Measurements from ENCODE around the gene KRT82. TPM values are rescaled to one million over a fixed set of nuclear protein-coding genes. Genes with fewer than 3 reads are reported as not detected.

KRT82 gene
- total and polyA plus RNA-seq, 2 of the 8 experiments (the other 6 are each of a cell fraction or from before 2014, with no cell fraction given) = not detected

DNA sequence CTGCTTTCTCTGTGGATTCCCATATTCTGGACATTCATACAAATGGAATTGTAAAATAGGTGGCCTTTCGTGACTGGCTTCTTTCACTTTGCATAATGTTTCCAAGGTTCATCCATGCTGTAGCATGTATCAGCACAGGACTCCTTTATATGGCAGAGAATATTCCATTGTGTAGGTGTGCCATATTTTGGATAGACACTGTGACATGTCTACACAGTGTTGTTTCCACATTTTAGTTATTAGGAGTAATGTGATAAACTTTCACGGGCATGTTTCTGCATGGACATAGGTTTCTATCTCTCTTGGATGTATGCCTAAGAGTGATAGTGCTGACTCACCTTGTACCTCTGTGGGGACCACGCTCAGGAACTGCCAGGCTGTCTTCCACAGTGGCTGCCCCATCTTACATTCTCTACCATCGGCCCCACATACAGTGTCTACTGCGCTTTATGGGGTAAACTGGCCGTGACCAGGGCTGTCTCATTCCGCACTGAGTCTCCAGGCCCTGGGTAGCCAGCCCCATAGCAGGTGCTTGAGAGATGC is 13.6 kb downstream of the KRT82 start (continued):
- TF ChIP-seq CHD7 (IDR thresholded peaks at IDR 0.05; ENCODE audit: insufficient replicate concordance, low read length) (no peak), POU5F1 (IDR thresholded peaks at IDR 0.05; ENCODE audit: low read depth, low read length) (no peak), KDM1A (IDR thresholded peaks at IDR 0.05; ENCODE audit: borderline replicate concordance, low read length) (no peak), POLR2AphosphoS5 (IDR thresholded peaks at IDR 0.05; ENCODE audit: low read depth, low read length) (no peak), ZNF274 (IDR thresholded peaks at IDR 0.05; ENCODE audit: borderline replicate concordance, extremely low read depth, low read length) (no peak), NANOG (IDR thresholded peaks at IDR 0.05; ENCODE audit: insufficient read depth, low read depth, low read length, poor library complexity, severe bottlenecking) (no peak), EGR1 (IDR thresholded peaks at IDR 0.05; ENCODE audit: borderline replicate concordance, low read depth, low read length) (no peak), JUND (IDR thresholded peaks at IDR 0.05; ENCODE audit: low read length) (no peak), SP1 (IDR thresholded peaks at IDR 0.05; ENCODE audit: low read depth, low read length) (no peak), CBX8 (IDR thresholded peaks at IDR 0.05; ENCODE audit: borderline replicate concordance, low read depth, low read length) (no peak), HDAC2 (IDR thresholded peaks at IDR 0.05; ENCODE audit: borderline replicate concordance in 1 of 2, low read depth in 2 of 2, low read length in 2 of 2) (no peak)
